CD4-positive, alpha-beta T cell treated with Interleukin-15 for 4 hours (primary cell): ENCODE measurements around the gene CLECL1.
"Not testable (repeated sequence)": the region's sequence is repeated elsewhere in the genome, so short reads cannot be mapped to it uniquely, and the experiment has no call there.

ENCODE experiments used
- DNase-seq: peaks from one replicate; pipeline ENCODE4 v3.0.0-alpha.2; 2020; ENCODE audit warnings: low spot score

Gene CLECL1

GRCh38 chr12:9694241-9694640 is 38.7 kb downstream of the CLECL1 start:
- no peak for DNase-seq

- no peak for DNase-seq
These were observed 40.0 kb downstream of the CLECL1 start for GRCh38 chr12:9692909-9693308.

- no peak for DNase-seq
These were observed 45.7 kb downstream of the CLECL1 start for GRCh38 chr12:9687228-9687627.

DNA sequence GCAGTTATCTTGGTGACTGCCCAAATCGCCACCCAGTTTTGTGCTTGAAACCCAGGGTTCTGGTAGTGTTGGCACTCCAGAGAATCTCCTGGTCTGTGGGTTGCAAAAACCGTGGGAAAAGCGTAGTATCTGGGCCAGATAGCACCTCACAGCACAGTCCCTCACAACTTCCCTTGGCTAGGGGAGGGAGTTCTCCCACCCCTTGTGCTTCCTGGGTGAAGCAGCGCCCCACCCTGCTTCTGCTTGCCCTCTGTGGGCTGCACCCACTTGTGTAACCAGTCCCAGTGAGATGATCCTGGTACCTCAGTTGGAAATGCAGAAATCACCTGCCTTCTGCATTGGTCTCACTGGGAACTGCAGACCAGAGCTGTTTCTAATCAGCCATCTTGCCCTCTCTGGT is 47.0 kb downstream of the CLECL1 start:
- DNase-seq, result no peak

DNA sequence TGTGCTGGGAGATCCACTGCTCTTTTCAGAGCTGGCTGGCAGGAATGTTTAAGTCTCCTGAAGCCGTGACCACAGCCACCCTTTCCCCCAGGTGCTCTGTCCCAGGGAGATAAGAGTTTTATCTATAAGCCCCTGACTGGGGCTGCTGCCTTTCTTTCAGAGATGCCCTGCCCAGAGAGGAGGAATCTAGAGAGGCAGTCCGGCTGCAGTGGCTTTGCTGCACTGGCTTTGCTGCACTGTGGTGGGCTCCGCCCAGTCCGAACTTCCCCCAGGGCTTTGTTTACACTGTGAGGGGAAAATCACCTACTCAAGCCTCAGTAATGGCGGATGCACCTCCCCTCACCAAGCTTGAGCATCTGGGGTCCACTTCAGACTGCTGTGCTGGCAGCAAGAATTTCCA is 47.5 kb downstream of the CLECL1 start:
- not testable (repeated sequence) for DNase-seq

DNA sequence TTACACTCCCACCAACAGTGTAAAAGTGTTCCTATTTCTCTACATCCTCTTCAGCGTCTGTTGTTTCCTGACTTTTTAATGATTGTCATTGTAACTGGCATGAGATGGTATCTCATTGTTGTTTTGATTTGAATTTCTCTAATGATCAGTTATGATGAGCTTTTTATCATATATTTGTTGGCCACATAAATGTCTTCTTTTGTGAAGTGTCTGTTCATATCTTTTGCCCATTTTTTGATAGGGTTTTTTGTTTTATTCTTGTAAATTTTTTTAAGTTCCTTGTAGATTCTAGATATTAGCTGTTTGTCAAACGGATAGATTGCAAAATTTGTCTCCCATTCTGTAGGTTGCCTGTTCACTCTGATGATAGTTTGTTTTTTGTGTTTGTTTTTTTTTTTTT is 49.9 kb downstream of the CLECL1 start:
- DNase-seq, result not testable (repeated sequence)

DNA sequence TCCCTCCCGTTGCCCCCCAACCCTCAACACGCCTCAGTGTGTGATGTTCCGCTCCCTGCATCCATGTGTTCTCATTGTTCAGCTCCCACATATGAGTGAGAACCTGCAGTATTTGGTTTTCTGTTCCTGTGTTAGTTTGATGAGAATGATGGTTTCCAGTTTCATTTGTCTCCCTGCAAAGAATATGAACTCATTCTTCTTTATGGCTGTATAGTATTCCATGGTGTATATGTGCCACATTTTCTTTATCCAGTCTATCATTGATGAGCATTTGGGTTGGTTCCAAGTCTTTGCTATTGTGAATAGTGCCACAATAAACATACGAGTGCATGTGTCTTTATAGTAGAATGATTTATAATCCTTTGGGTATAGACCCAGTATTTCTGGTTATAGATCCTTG is 50.4 kb downstream of the CLECL1 start:
- DNase-seq, result not testable (repeated sequence)

- peak; percentile 45 for DNase-seq
These were observed 58.7 kb downstream of the CLECL1 start for GRCh38 chr12:9674226-9674590.

- DNase-seq, result peak; percentile 53
These were observed 59.3 kb downstream of the CLECL1 start for GRCh38 chr12:9673404-9674225.
